Karpas-422 (cell line): ENCODE results near the gene FAM83F. TPM values are rescaled to one million over a fixed set of nuclear protein-coding genes. Genes with fewer than 3 reads are reported as not detected.

Source experiments
- DNase-seq: peaks from one replicate; pipeline ENCODE4 v3.0.0-alpha.2; 2015
- H2AFZ ChIP-seq: fragments of 200-600 bp; sonication (generic); 2 replicates; pipeline ENCODE4 v1.6.1; 2014; ENCODE audit warnings: antibody characterized with exemption, low read length, mixed read lengths
- H3K27ac ChIP-seq: fragments of 200-600 bp; sonication (generic); 2 replicates; pipeline ENCODE4 v1.5.1; 2014; ENCODE audit warnings: mild to moderate bottlenecking, low read length, moderate library complexity
- H3K27me3 ChIP-seq: fragments of 200-600 bp; sonication (generic); 2 replicates; pipeline ENCODE4 v1.6.1; 2014; ENCODE audit warnings: low read length, mixed read lengths
- H3K36me3 ChIP-seq: fragments of 200-600 bp; sonication (generic); 2 replicates; pipeline ENCODE4 v1.6.1; 2014; ENCODE audit warnings: low read length, mixed read lengths; ENCODE audit not compliant: insufficient read depth
- H3K4me1 ChIP-seq: fragments of 200-600 bp; sonication (generic); 2 replicates; pipeline ENCODE4 v1.6.1; 2014; ENCODE audit warnings: mild to moderate bottlenecking, low read length, mixed read lengths
- H3K4me2 ChIP-seq: fragments of 200-600 bp; sonication (generic); 2 replicates; pipeline ENCODE4 v1.6.1; 2014; ENCODE audit warnings: low read length, low read depth, mild to moderate bottlenecking; ENCODE audit not compliant: poor library complexity, severe bottlenecking
- H3K4me3 ChIP-seq: fragments of 200-600 bp; sonication (generic); 2 replicates; pipeline ENCODE4 v1.5.1; 2014; ENCODE audit warnings: mild to moderate bottlenecking, antibody characterized with exemption, low read length, mixed read lengths
- H3K79me2 ChIP-seq: fragments of 200-600 bp; sonication (generic); 2 replicates; pipeline ENCODE4 v1.6.1; 2014; ENCODE audit warnings: mild to moderate bottlenecking, low read length, mixed read lengths
- H3K9ac ChIP-seq: fragments of 200-600 bp; sonication (generic); 2 replicates; pipeline ENCODE4 v1.6.0; 2014; ENCODE audit warnings: low read length
- H3K9me2 ChIP-seq: fragments of 200-600 bp; sonication (generic), shearing (Covaris generic); replicated peaks from 2 replicates; pipeline ENCODE4 v1.6.0; 2014; ENCODE audit warnings: mild to moderate bottlenecking, low read length, moderate library complexity; ENCODE audit not compliant: insufficient read depth
- H3K9me3 ChIP-seq: fragments of 300-700, 200-600 bp; sonication (generic); 2 replicates; pipeline ENCODE4 v1.6.1; 2014; ENCODE audit warnings: low read length, mixed read lengths
- H4K20me1 ChIP-seq: fragments of 200-600 bp; sonication (generic); 2 replicates; pipeline ENCODE4 v1.6.1; 2014; ENCODE audit warnings: mild to moderate bottlenecking, antibody characterized with exemption, low read length, low read depth; ENCODE audit not compliant: insufficient read depth
- total RNA-seq: library from RNA; depleted of rRNA; stranded (reverse); fragments of >200 nt; shearing (Covaris generic); gene quantifications from 2 replicates; pipeline ENCODE4 v1.2.3, GENCODE V29; 2014; ENCODE audit warnings: low replicate concordance

FAM83F gene
- total RNA-seq, 1 experiment from 2014 or later, result 0.07 TPM

GRCh38 chr22:39995393-39996252 lies 869 bp downstream of the FAM83F start:
- Histone ChIP-seq H3K9me3 (no peaks in the 10 kb centered on the region), H3K4me1 (no peaks in the 10 kb centered on the region), H2AFZ (no peak overlapping the region), H3K79me2 (no peaks in the 10 kb centered on the region), H3K9me2 (no peaks in the 10 kb centered on the region), H3K27ac (no peak overlapping the region), H3K4me3 (no peak overlapping the region), H4K20me1 (no peaks in the 10 kb centered on the region), H3K9ac (no peak overlapping the region), H3K27me3 (no peaks in the 10 kb centered on the region), H3K4me2 (no peak overlapping the region), H3K36me3 (no peaks in the 10 kb centered on the region)
- DNase-seq, result no peak

- H3K9ac ChIP-seq, result no peak overlapping the region
- no peak overlapping the region for H2AFZ ChIP-seq
Measured at GRCh38 chr22:39996732-39997131, 2.0 kb downstream of the FAM83F start.

GRCh38 chr22:39997421-39997820 lies 2.7 kb downstream of the FAM83F start:
- Histone ChIP-seq H3K4me1 (no peaks in the 10 kb centered on the region), H3K9me2 (no peaks in the 10 kb centered on the region), H3K4me2 (no peak overlapping the region), H2AFZ (no peak overlapping the region), H3K27ac (no peak overlapping the region), H3K79me2 (no peaks in the 10 kb centered on the region), H3K36me3 (no peaks in the 10 kb centered on the region), H3K9ac (no peak overlapping the region), H3K27me3 (no peaks in the 10 kb centered on the region), H3K4me3 (no peak overlapping the region), H4K20me1 (no peaks in the 10 kb centered on the region), H3K9me3 (no peaks in the 10 kb centered on the region)
- no peak for DNase-seq

More at GRCh38 chr22:39996732-39997131, 2.0 kb downstream of the FAM83F start:
- Histone ChIP-seq H3K4me2 (no peak overlapping the region), H3K27me3 (no peaks in the 10 kb centered on the region), H3K9me3 (no peaks in the 10 kb centered on the region), H4K20me1 (no peaks in the 10 kb centered on the region), H3K4me1 (no peaks in the 10 kb centered on the region), H3K4me3 (no peak overlapping the region), H3K36me3 (no peaks in the 10 kb centered on the region), H3K9me2 (no peaks in the 10 kb centered on the region), H3K79me2 (no peaks in the 10 kb centered on the region), H3K27ac (no peak overlapping the region)
- DNase-seq, result no peak

- Histone ChIP-seq H3K4me1 (no peaks in the 10 kb centered on the region), H3K4me2 (no peak overlapping the region), H2AFZ (no peak overlapping the region), H3K36me3 (no peaks in the 10 kb centered on the region), H4K20me1 (no peaks in the 10 kb centered on the region), H3K9ac (no peak overlapping the region), H3K4me3 (no peak overlapping the region), H3K27me3 (no peaks in the 10 kb centered on the region), H3K9me3 (no peaks in the 10 kb centered on the region), H3K27ac (no peak overlapping the region), H3K9me2 (no peaks in the 10 kb centered on the region), H3K79me2 (no peaks in the 10 kb centered on the region)
- no peak for DNase-seq
Measured at GRCh38 chr22:39997939-39998726, 3.4 kb downstream of the FAM83F start.

GRCh38 chr22:39999144-39999757 lies 4.5 kb downstream of the FAM83F start:
- H3K9ac ChIP-seq, result no peak overlapping the region
- no peak overlapping the region for H2AFZ ChIP-seq
- no peak for DNase-seq
- H3K4me3 ChIP-seq, result no peak overlapping the region
- no peak overlapping the region for H3K27ac ChIP-seq
- no peak overlapping the region for H3K4me2 ChIP-seq
- no peaks in the 10 kb centered on the region for H3K4me1 ChIP-seq
- no peaks in the 10 kb centered on the region for H3K9me2 ChIP-seq
- H3K79me2 ChIP-seq, result no peaks in the 10 kb centered on the region
- H4K20me1 ChIP-seq, result no peaks in the 10 kb centered on the region
- no peaks in the 10 kb centered on the region for H3K36me3 ChIP-seq
- H3K9me3 ChIP-seq, result no peaks in the 10 kb centered on the region
- no peaks in the 10 kb centered on the region for H3K27me3 ChIP-seq

- Histone ChIP-seq H3K27me3 (no peaks in the 10 kb centered on the region), H3K4me3 (no peak overlapping the region), H3K9ac (no peak overlapping the region), H2AFZ (no peak overlapping the region), H3K27ac (no peak overlapping the region), H3K9me3 (no peaks in the 10 kb centered on the region), H3K4me1 (no peaks in the 10 kb centered on the region), H4K20me1 (no peaks in the 10 kb centered on the region), H3K79me2 (no peaks in the 10 kb centered on the region), H3K4me2 (no peak overlapping the region), H3K36me3 (no peaks in the 10 kb centered on the region), H3K9me2 (no peaks in the 10 kb centered on the region)
- no peak for DNase-seq
Measured at GRCh38 chr22:40000171-40000570, 5.4 kb downstream of the FAM83F start.

GRCh38 chr22:40001106-40001505 lies 6.4 kb downstream of the FAM83F start:
- no peak overlapping the region for H3K27ac ChIP-seq
- DNase-seq, result no peak

More at GRCh38 chr22:40001106-40001505, 6.4 kb downstream of the FAM83F start:
- Histone ChIP-seq H3K9me2 (no peaks in the 10 kb centered on the region), H3K4me2 (no peak overlapping the region), H3K79me2 (no peaks in the 10 kb centered on the region), H3K9ac (no peak overlapping the region), H4K20me1 (no peaks in the 10 kb centered on the region), H3K4me3 (no peak overlapping the region), H2AFZ (no peak overlapping the region), H3K27me3 (no peaks in the 10 kb centered on the region), H3K9me3 (no peaks in the 10 kb centered on the region), H3K36me3 (no peaks in the 10 kb centered on the region), H3K4me1 (no peaks in the 10 kb centered on the region)
